H9 (cell line): ENCODE measurements around the gene NXF2B. TPM values are rescaled to one million over a fixed set of nuclear protein-coding genes. Genes with fewer than 3 reads are reported as not detected.
"Not testable (repeated sequence)": the region's sequence is repeated elsewhere in the genome, so short reads cannot be mapped to it uniquely, and the experiment has no call there.

Experiments
- DNase-seq: peaks from one replicate; pipeline ENCODE4 v3.0.0-alpha.2; 2017
- H2AFZ ChIP-seq: one replicate; pipeline ENCODE4 v1.6.1; 2013; ENCODE audit warnings: mild to moderate bottlenecking, low read length, control low read depth, moderate library complexity
- H2AK5ac ChIP-seq: 2 replicates; pipeline ENCODE4 v1.6.1; 2013; ENCODE audit warnings: low read length, control low read depth, mixed read lengths; ENCODE audit not compliant: insufficient read length
- H2BK120ac ChIP-seq: one replicate; pipeline ENCODE4 v1.6.1; 2013; ENCODE audit warnings: low read depth, mild to moderate bottlenecking, low read length, control low read depth, inconsistent platforms; ENCODE audit not compliant: poor library complexity, severe bottlenecking
- H2BK12ac ChIP-seq: 2 replicates; pipeline ENCODE4 v1.6.1; 2013; ENCODE audit warnings: low read length, control low read depth, mixed read lengths, low read depth; ENCODE audit not compliant: insufficient read length
- H2BK15ac ChIP-seq: 2 replicates; pipeline ENCODE4 v1.6.1; 2013; ENCODE audit warnings: low read depth, low read length, control low read depth
- H2BK20ac ChIP-seq: one replicate; pipeline ENCODE4 v1.6.1; 2013; ENCODE audit warnings: low read depth, mild to moderate bottlenecking, low read length, control low read depth, inconsistent platforms; ENCODE audit not compliant: poor library complexity, severe bottlenecking
- H2BK5ac ChIP-seq: 2 replicates; pipeline ENCODE4 v1.6.1; 2013; ENCODE audit warnings: low read length, control low read depth, mixed read lengths; ENCODE audit not compliant: insufficient read length
- H3K14ac ChIP-seq: 2 replicates; pipeline ENCODE4 v1.6.1; 2013; ENCODE audit warnings: low read length, control low read depth; ENCODE audit not compliant: insufficient read depth
- H3K18ac ChIP-seq: 2 replicates; pipeline ENCODE4 v1.6.1; 2013; ENCODE audit warnings: low read depth, mild to moderate bottlenecking, mixed read lengths, low read length, control low read depth; ENCODE audit not compliant: insufficient read length
- H3K23ac ChIP-seq: 2 replicates; pipeline ENCODE4 v1.6.1; 2013; ENCODE audit warnings: low read length, control low read depth, mixed read lengths, low read depth; ENCODE audit not compliant: insufficient read length
- H3K23me2 ChIP-seq: 2 replicates; pipeline ENCODE4 v1.6.1; 2013; ENCODE audit warnings: low read depth, mild to moderate bottlenecking, mixed read lengths, low read length, control low read depth; ENCODE audit not compliant: insufficient read length, poor library complexity, severe bottlenecking
- H3K27ac ChIP-seq: 2 replicates; pipeline ENCODE4 v1.5.1; 2013; ENCODE audit warnings: low read length, control low read depth, mixed read lengths, low read depth; ENCODE audit not compliant: insufficient read length
- H3K27me3 ChIP-seq: 2 replicates; pipeline ENCODE4 v1.6.1; 2013; ENCODE audit warnings: low read length, control low read depth, inconsistent platforms; ENCODE audit not compliant: insufficient read depth
- H3K4ac ChIP-seq: 2 replicates; pipeline ENCODE4 v1.6.1; 2013; ENCODE audit warnings: low read depth, mild to moderate bottlenecking, control low read depth, inconsistent platforms, low read length, moderate library complexity
- H3K4me1 ChIP-seq: 2 replicates; pipeline ENCODE4 v1.6.1; 2013; ENCODE audit warnings: low read length, control low read depth, inconsistent platforms; ENCODE audit not compliant: insufficient read depth
- H3K4me2 ChIP-seq: 2 replicates; pipeline ENCODE4 v1.6.1; 2013; ENCODE audit warnings: low read length, control low read depth, mixed read lengths; ENCODE audit not compliant: insufficient read length, insufficient read depth
- H3K56ac ChIP-seq: 2 replicates; pipeline ENCODE4 v1.6.1; 2013; ENCODE audit warnings: low read depth, mild to moderate bottlenecking, mixed read lengths, low read length, control low read depth; ENCODE audit not compliant: insufficient read length
- H3K79me1 ChIP-seq: 2 replicates; pipeline ENCODE4 v1.6.1; 2013; ENCODE audit warnings: low read depth, mild to moderate bottlenecking, moderate library complexity, low read length, control low read depth, inconsistent platforms; ENCODE audit not compliant: insufficient read depth, poor library complexity, severe bottlenecking
- H3K79me2 ChIP-seq: 2 replicates; pipeline ENCODE4 v1.6.1; 2013; ENCODE audit warnings: low read length, control low read depth, inconsistent platforms; ENCODE audit not compliant: insufficient read depth
- H3K9ac ChIP-seq: 2 replicates; pipeline ENCODE4 v1.6.1; 2013; ENCODE audit warnings: low read length, control low read depth, mixed read lengths; ENCODE audit not compliant: insufficient read length; ENCODE audit errors: extremely low read depth
- H3K9me3 ChIP-seq: one replicate; pipeline ENCODE4 v1.6.1; 2013; ENCODE audit warnings: low read depth, low read length, inconsistent platforms; ENCODE audit not compliant: control insufficient read depth
- H3T11ph ChIP-seq: one replicate; pipeline ENCODE4 v1.6.1; 2013; ENCODE audit warnings: mild to moderate bottlenecking, low read length, control low read depth, inconsistent platforms
- H4K20me1 ChIP-seq: one replicate; pipeline ENCODE4 v1.6.1; 2013; ENCODE audit not compliant: control insufficient read depth, insufficient read length, insufficient read depth
- H4K5ac ChIP-seq: 2 replicates; pipeline ENCODE4 v1.6.1; 2013; ENCODE audit warnings: low read depth, mild to moderate bottlenecking, mixed read lengths, low read length, control low read depth; ENCODE audit not compliant: insufficient read length
- H4K8ac ChIP-seq: replicated peaks from 2 replicates; pipeline ENCODE4 v1.6.1; 2013; ENCODE audit warnings: low read length, control low read depth, mixed read lengths, low read depth; ENCODE audit not compliant: insufficient read length
- H4K91ac ChIP-seq: 2 replicates; pipeline ENCODE4 v1.6.1; 2013; ENCODE audit warnings: low read depth, mild to moderate bottlenecking, moderate library complexity, mixed read lengths, low read length, control low read depth; ENCODE audit not compliant: insufficient read length
- H3K27ac Mint-ChIP-seq, 3 experiments: 2 replicates in 2 of 3; 3 replicates in 1 of 3; pipeline ENCODE4 v1.8.0; 2020 to 2021; ENCODE audit warnings: mixed read lengths in 3 of 3, mild to moderate bottlenecking in 1 of 3, moderate library complexity in 1 of 3
- H3K27me3 Mint-ChIP-seq: 2 replicates; pipeline ENCODE4 v1.8.0; 2021; ENCODE audit warnings: low read depth, mild to moderate bottlenecking, moderate library complexity, mixed read lengths
- H3K36me3 Mint-ChIP-seq, 3 experiments: 2 replicates in 2 of 3; 3 replicates in 1 of 3; pipeline ENCODE4 v1.8.0; 2020 to 2021; ENCODE audit warnings: low read depth in 3 of 3, mixed read lengths in 3 of 3; ENCODE audit not compliant: insufficient read depth in 1 of 3
- H3K4me1 Mint-ChIP-seq, 2 experiments: 2 replicates each; pipeline ENCODE4 v1.8.0; 2020; ENCODE audit warnings: mixed read lengths in 2 of 2
- H3K4me3 Mint-ChIP-seq, 2 experiments: 2 replicates in 1 of 2; 3 replicates in 1 of 2; pipeline ENCODE4 v1.8.0; 2020 to 2021; ENCODE audit warnings: mild to moderate bottlenecking in 2 of 2, mixed read lengths in 2 of 2, moderate library complexity in 1 of 2
- H3K9me3 Mint-ChIP-seq, 2 experiments: 2 replicates in 1 of 2; 3 replicates in 1 of 2; pipeline ENCODE4 v1.8.0; 2020; ENCODE audit warnings: mild to moderate bottlenecking in 2 of 2, mixed read lengths in 2 of 2, moderate library complexity in 1 of 2
- WGBS: extraction: QIAGEN DNeasy Blood & Tissue Kit; methylation state at CpG from one replicate; pipeline ENCODE4 v1.1.7; 2013; ENCODE audit warnings: missing lambda C conversion rate, low lambda C conversion rate, mixed read lengths; ENCODE audit not compliant: insufficient read length; ENCODE audit errors: extremely low coverage; 5-methylcytosine and 5-hydroxymethylcytosine counted together
- total RNA-seq: library from RNA; stranded (reverse); gene quantifications from 2 replicates; pipeline ENCODE4 v1.2.1, GENCODE V29; 2021

NXF2B gene
- total RNA-seq, 1 experiment from 2014 or later, result not detected

DNA sequence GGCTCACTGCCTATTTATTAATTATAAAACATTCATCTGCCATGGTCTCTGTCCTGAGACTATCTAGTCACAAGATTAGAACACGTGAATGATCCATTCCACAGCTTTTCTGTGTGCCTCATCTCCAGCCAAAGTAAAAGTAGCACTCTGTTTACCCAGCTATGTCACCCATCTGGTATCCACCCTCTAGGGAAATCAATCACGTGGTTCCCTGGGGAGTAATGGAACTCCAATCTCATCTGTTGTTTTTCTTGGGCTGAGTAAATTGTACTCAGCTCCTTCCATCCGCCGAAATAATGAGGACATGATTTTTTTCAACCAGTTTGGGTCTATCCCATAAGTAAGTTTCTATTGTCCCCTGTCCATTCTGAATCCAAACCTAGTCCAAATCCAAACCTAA is 18.8 kb upstream of the NXF2B start:
- not testable (repeated sequence) for H4K5ac ChIP-seq, H3K9ac ChIP-seq, H4K91ac ChIP-seq, H3K27ac ChIP-seq, DNase-seq, H3K4me1 Mint-ChIP-seq, H2AK5ac ChIP-seq, H3K9me3 ChIP-seq, H3K23ac ChIP-seq, H3K9me3 Mint-ChIP-seq, H3K23me2 ChIP-seq, H2BK5ac ChIP-seq, H4K20me1 ChIP-seq, H3T11ph ChIP-seq, H3K4ac ChIP-seq, H3K4me1 ChIP-seq, H2AFZ ChIP-seq, H3K4me2 ChIP-seq, H3K79me1 ChIP-seq, H3K27ac Mint-ChIP-seq, H3K36me3 Mint-ChIP-seq, H2BK12ac ChIP-seq, H3K27me3 ChIP-seq, H2BK20ac ChIP-seq, H2BK15ac ChIP-seq, H2BK120ac ChIP-seq, H4K8ac ChIP-seq, H3K18ac ChIP-seq, H3K4me3 Mint-ChIP-seq, H3K79me2 ChIP-seq, H3K56ac ChIP-seq, H3K27me3 Mint-ChIP-seq, H3K14ac ChIP-seq
- WGBS, result no CpG with 5 or more reads among the region's 4 CpGs

DNA sequence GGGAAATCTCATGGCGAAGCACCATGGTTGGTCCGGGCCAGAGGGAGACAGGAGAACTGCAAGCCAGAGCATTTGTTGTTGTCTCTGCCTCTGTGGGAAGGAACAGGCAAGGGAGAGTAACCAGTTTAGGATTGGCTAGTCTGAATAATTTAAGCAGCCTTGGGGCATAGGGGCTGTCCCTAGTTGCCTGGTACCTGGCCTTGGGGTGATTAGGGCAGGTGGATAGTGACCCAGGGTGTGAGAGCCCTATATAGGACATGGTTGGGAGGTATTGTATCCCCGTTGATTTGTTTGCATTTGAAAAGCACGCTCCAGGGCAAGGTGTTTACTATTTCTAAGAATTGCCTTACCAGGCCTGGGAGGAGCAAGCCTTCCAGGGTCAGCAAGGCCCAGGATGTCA is 25.3 kb downstream of the NXF2B start:
- not testable (repeated sequence) for H2AFZ ChIP-seq, H2BK5ac ChIP-seq, H3K79me1 ChIP-seq, H3T11ph ChIP-seq, H3K56ac ChIP-seq, H3K14ac ChIP-seq, H2BK12ac ChIP-seq, H3K9me3 ChIP-seq, H2BK20ac ChIP-seq, H3K79me2 ChIP-seq, H4K20me1 ChIP-seq, H2BK15ac ChIP-seq, H3K27me3 Mint-ChIP-seq, H4K91ac ChIP-seq, DNase-seq, H2BK120ac ChIP-seq, H3K23ac ChIP-seq, H3K27ac ChIP-seq, H4K8ac ChIP-seq, H3K4ac ChIP-seq, H3K23me2 ChIP-seq, H3K4me1 Mint-ChIP-seq, H2AK5ac ChIP-seq, H3K4me2 ChIP-seq, H3K18ac ChIP-seq, H3K27ac Mint-ChIP-seq, H3K9me3 Mint-ChIP-seq, H3K27me3 ChIP-seq, H3K4me1 ChIP-seq, H3K36me3 Mint-ChIP-seq, H4K5ac ChIP-seq, H3K9ac ChIP-seq, H3K4me3 Mint-ChIP-seq
- WGBS, result no CpG with 5 or more reads among the region's 4 CpGs
